GM18499 (cell line): ENCODE measurements around the gene BABAM2.

Source experiments
- ATAC-seq: cut with Tn5 transposase; IDR thresholded peaks from one replicate; pipeline ENCODE4 v1.9.1; 2021; ENCODE audit warnings: moderate number of reproducible peaks; ENCODE audit not compliant: insufficient read depth, unreplicated experiment

Gene BABAM2

DNA sequence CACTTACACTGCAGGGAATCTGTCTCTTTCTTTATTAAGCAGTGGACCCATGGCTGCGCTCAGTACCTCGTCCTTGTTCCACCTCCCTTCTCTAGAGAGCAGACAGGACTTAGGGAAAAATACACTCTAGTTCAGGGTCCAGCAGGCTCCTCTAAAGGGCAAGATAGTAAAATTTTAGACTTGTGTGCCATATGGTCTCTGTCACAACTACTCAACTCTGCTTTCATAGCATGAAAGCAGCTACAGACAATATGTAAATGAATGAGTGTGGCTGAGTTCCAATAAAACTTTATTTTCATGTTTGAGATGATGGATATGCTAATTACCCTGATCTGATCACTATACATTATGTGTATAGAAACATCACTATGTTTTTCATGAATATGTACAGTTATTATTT is 163.1 kb downstream of the BABAM2 start:
- ATAC-seq: no peak

DNA sequence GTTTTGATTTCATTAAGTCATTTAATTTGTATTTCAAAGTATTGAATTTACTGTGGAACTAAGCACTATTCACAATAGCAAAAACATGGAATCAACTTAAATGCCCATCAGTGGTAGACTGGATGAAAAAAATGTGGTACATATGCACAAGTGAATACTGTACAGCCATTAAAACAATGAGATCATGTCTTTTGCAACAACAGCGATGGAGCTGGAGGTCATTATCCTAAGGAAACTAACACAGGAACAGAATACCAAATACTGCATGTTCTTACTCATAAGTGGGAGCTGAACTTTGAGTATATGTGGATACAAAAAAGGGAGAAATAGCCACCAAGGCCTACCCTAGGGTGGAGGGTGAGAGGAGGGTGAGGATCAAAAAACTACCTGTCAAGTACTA is 164.4 kb downstream of the BABAM2 start:
- ATAC-seq: no peak

DNA sequence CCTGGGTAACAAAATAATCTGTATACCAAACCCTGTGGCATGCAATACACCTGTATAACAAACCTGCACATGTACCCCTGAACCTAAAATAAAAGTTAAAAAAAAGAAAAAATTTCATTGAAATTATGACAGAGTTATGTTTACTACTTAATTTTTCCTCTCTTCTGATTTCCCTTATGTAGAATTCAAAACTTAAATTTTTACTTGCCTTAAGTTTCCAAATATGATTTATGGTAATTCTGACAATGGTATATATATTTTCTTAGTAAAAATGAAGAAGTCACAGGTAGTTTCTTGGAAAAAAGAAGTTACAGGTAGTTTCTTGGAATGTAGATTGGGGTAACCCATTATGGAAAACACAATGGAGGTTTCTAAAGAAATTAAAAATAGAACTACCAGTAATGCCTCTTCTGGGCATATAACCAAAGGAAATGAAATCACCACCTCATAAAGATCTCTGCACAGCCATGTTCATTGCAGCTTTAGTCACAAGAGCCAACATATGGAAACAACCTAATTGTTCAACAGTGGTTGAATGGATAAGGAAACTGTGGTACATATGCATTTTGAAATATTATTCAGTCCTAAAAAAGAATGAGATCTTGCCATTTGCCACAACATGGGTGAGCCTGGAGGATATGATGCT is 164.9 kb downstream of the BABAM2 start:
- no peak for ATAC-seq

DNA sequence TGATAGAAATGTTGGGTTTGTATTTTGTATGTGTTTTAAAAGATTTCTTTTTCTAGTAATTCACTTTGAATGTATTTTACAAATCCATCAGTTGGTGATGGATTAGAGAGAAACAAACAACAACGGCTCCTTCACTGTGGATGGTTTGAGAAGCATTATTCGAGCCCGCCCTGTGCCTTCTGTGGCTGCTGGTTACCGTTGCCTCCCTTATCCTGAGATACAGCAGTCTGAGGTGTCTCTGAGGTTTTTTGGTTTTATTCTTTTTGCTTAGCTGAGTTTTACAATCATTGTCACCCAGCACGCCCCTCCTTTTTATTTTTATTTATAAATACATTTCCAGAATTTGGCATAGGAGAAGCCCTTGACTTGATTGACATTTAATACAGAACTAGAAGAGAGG is 168.3 kb downstream of the BABAM2 start:
- ATAC-seq: no peak

DNA sequence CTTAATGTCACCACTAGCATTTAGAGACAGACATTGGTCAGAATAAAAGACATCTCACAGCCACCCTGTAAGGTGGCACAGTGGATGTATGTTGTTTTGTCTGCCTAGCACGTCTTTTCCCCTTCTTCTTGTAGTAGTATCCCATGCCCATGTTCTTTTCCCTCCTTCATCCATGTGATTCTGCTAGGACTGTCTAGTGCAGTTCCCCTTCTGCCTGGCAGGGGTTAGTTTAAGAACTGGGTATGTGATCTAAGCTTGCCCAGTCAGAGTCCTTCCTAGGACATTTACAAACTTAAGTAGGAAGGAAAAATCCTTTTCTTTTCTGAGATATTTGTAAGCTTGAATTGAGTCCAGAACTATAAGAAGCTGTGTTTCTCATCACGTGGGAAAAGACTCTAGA is 172.3 kb downstream of the BABAM2 start:
- ATAC-seq: no peak

DNA sequence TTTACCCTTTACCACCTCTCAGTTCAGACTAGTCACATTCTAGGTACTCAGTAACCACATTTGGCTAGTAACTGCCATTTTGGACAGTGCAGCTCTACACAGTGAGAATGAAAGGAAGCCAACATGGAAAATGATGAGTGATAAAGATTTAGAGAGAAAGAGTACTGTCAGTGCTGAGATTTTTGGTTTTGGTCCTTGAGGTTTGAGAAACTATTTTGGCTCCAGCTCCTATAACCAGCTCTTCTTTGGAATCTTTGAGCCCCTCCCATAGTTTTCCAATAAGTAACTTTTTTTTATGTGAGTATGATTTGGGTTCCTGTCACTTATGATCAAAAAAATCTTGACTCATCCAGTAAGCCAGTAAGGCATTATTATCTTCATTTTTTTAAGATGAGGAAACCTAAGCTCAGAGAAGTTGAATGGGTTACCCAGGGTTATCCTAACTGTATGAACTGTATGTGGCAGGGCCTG is 173.0 kb downstream of the BABAM2 start:
- no peak for ATAC-seq

DNA sequence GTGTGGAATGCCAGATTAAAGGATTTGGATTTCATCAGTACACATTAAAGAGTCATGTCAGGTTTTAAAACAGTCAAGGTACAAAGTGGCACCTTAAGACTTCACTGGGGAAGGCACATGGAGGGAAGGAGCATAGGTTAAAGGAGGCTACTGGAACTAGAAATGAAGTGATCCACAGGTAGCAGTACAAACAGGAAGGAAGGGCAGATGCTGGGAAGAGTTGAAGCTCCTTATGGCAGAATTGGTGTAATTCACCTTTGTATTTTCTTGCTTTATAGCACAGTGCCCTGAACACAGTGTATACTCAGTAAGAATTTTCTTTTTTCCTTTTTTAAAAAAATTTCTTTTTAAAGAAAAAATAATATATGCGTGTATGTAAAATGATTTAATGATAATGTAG is 177.1 kb downstream of the BABAM2 start:
- ATAC-seq: no peak

DNA sequence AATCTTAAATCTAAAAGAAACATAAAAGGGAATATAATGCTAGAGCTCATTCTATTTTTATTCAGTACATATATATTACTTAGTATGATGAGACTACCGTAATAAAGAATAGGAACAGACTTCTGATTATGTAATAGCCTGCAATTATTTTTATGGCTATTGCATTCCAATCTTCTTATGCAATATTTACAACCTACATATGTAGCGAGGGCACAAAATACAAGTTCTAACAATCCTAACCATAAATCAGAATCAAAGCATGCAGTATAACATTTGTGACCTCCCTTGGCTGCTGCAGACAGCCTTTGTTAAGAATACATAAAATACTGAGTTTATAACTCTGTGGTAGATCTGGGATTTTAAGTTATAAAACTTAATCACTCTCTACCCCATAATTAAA is 177.6 kb downstream of the BABAM2 start:
- no peak for ATAC-seq

DNA sequence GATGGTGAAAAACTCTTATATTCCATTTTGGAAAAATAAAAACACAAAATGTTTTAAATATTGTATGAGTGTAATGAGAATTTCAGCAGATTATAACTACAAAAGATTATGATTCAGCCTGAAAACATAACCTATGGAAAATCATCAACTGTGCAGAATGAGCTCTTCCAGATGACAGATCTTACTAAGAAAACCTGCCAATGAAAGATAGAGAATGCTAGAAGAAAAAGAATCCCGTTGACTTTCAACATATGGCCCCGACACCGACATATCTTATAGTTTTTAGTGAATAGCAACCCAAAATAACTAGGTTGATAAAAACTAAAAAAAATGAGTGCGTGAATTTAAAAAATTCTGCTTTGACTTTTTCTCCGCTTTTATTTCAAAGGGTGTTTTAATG is 178.0 kb downstream of the BABAM2 start:
- no peak for ATAC-seq

DNA sequence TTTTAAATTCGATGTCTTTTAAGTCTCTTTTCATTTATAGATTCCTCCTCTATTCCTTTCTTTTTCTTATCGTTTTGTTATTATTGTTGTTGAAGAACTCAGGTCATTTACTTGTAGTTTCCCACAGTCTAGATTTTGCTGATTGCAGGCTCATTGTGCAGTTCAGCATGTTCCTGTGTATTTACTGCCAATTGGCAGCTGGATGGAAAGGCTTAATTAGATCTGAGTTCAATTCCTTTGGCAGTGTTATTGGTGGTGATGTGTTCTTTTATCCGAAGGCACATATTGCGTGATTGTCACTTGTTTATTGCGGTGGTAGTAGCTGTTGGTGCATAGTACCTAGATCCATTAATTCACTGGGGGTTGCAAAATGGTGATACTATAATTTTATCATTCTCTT is 180.7 kb downstream of the BABAM2 start:
- ATAC-seq: no peak

DNA sequence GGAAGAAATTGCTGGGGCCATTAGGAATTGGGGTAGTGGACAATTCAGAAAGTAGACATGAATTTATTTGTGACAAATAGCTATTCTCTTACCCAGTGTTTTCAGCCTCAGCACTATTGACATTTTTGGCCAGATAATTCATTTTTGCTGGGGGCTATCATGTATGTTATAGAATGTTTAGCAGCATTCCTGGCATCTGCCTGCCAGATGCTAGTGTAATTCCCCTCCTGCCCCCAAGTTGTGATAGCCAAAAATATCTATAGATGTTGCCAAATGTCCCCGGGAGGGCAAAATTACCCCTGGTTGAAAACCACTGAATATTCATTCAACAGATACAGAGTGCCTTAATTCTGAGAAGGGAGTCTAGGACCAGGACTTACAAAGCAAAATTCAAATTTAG is 183.6 kb downstream of the BABAM2 start:
- no peak for ATAC-seq

DNA sequence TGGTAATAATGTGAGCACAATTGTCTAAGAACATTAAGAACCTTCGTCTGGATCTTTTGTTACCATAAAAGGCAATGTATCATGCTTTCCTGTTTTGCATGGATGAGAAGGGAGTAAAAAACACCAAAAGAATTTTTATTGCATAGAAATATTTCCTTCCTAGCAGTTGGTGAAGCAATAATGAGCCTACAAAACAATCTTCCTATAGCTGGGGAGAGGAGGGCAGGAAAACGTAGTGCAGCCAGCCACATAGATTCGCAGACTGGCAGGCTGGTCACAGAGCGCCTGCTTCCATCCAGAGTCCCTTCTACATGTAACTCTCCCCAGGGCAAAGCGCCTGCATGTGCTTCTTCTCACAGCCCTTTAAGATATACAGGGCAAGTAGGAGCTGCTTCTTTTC is 190.4 kb downstream of the BABAM2 start:
- ATAC-seq: no peak

DNA sequence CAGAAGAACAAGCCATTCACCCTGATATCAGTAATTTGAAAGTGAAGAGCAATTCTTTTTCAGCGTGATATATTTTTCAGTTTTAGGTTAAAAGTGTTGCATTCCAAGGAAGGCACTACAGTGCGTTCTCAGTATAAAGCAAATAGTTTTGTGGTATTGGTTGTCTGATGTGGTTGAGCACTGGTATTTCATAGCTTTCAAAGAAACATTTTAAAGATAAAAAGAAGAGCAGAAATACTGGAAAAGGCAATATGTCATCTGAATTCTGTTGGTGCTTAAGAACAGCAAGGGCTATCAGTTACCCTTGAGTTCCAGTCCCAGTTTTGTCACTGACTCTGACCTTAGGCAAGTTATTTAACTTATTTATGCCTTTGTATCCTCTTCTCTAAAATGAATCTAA is 191.6 kb downstream of the BABAM2 start:
- ATAC-seq: no peak

DNA sequence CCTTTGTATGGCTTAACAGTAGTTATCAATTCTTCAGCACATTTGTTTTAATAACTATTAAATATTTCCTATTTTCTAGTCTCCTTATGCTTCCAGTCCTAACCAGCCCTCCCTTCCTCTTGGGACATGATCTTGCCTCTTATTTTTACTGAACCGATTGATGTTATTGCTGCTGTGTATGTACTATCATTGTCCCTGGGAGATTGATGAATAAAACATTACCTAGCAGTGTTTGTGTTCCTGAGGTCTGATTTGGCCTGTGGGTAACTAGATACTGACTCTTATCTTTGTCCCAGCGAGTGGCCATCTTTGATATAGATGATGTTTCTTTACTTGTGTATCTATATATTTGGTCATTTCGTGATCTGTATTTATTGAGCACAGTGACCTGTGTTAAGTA is 192.9 kb downstream of the BABAM2 start:
- no peak for ATAC-seq

DNA sequence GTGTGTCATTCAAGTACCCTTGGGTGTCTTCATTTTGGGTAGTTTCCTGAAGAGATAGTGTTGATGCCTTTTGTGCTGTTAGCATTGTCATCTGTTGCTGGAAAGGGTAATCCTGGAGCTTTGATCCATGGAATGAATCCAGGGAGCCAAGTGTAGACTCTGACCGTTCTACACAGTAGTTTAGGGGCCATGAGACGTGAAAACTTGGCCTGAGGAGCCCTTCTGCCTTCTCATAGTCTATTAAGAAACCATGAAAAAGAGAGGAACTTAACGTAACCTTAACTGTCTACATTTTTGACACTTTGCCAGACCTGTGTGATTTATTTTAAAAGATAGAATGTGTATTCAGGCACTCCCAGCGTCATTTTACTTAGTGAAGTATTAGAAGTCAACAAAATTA is 194.0 kb downstream of the BABAM2 start:
- no peak for ATAC-seq

DNA sequence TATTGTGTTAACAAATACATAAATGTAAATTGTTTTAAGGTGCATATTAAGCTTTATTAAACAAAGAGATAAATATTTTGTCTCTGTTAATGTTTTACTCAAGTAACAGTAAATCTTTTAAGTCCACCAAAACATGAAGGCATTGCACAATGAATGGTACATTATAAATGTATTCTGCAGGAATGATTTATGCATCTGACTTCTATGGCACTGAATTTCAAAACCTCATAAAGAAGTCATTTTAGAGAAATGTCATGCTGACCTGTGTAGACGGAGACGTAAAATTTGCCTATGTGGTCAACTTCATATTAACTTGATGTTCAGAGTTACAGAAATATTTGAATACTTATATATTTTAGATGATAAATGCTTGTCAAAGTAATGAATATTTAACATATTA is 194.7 kb downstream of the BABAM2 start:
- ATAC-seq: no peak

DNA sequence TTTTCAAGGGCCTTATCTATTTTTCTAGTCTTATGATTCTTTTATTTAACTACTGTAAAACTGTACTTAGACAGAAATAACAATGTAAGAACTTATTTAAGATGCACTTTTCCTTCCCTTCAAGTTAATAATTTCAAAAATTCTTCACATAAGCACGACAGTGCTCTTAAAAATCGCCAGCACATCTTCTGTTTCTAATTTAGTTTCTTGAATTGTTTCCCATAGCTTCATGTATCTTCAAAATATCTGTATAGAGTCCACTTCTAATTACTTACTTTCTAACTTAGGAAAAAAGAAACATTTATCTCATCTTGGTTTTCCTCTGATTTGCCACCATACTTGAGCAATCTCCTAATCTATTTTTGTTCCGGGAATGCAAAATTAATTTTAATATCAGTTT is 196.1 kb downstream of the BABAM2 start:
- no peak for ATAC-seq

DNA sequence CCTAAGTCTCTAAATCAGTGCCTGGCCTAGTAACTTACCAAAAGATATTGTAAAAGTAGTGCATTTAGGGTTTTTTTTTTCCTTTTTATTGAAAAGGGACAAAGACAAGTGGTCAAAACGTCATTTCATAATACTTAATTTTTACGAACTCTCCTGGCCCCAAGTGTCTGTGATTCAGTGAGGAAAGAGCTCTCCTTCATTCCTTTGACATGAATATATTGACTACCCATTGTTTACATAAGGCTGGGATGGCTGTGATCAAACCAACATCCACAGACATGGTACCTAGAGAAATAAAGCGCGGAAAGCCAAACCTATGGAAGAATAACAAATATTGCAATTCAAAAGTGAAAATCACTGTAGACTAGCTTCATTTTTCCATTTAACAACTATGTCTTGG is 198.4 kb downstream of the BABAM2 start:
- ATAC-seq: no peak

DNA sequence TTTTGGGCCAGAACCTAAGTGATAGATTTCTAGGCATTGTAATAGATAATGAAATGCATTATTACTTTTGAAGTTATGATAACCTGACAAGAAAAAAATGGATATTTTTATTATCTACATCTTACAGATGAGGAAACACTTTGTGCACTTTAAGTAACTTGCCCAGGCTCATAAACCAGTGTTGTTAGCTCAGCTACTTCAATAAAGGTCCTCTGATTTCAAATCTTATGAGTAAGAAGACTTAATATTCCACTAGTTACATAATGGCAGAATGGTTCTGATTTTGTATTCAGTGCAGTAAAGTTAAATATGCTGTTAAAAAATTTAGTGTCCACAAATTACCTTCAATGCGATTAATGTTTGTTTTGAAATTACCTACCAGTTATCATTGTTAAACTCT is 199.0 kb downstream of the BABAM2 start:
- ATAC-seq: no peak

DNA sequence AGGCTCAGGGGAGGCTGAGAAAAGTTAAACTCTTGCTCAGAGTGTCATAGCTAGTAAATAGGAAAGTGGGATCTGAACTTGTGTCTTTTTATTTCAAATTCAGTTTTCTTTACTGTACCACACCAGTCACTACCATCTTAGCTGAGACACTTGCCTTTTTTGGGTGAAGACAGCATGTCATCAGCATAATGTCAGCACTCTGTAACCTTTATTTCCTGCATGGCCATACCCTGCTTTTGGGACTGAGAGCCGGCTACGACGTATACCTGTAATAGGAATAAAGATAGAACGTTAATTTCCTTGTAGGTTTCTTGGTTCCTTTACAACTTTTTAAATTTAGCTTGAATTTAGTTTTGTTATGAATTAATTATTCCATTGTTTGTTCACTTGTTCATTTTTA is 202.8 kb downstream of the BABAM2 start:
- no peak for ATAC-seq

DNA sequence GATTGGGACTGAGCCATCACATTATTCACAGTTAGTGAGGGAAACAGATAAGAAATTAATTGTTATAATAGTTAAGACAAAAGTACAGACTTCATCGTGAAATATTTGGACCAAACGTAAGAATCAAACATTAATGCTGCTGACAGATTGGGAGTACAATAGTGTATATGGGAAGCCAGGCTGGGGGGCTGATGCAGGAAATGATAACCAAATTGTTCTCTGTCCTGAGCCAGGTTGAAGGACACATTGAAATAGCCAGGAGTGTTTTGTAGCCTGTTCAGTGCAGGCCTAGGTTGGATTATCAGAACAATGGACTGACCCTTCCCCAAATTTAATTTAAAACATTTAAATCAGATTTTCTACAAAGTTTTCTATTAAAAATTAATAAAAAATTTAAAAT is 203.2 kb downstream of the BABAM2 start:
- no peak for ATAC-seq

DNA sequence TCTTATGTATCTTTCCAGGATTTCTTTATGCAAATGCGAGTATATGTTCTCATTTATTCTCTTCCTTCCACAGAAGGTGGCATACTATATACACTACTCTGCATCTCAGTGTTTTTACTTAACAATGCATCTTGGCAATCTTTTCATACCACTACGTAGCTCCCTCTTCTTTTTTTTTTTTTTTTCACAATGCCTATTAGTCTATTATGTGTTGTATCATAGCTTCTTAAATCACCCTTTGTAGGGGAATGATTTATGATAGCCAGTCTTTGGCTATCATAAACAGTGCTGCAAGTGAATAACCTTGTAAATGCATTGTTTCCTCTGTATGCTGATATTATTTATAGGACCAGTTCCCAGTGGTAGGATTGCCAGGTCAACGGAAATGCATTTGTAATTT is 204.2 kb downstream of the BABAM2 start:
- no peak for ATAC-seq

DNA sequence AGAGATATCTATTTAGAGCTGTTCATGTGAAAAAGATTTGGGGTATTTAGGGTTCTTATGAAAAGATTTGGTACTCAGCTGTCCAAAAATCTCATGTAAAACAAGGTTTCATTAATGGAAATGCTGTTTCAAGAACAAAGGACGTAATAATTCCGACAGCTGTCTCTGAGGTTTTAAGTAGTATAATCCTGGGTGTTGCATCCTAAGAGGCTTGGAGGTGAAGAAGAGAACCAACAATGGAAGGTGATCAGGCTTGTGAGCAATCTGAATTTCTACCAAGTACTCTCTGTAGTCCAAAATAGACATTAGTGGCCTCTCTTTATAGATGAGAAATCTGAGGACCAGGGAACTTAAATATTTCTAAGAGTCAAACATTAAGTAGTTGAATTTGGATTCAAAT is 205.1 kb downstream of the BABAM2 start:
- ATAC-seq: no peak
